Myocyte (in vitro differentiated cells): ENCODE measurements around the gene TESMIN. TPM values are rescaled to one million over a fixed set of nuclear protein-coding genes. Genes with fewer than 3 reads are reported as not detected.

Experiments used
- DNase-seq: peaks from one replicate; pipeline ENCODE4 v3.0.0-alpha.2; 2012; ENCODE audit warnings: low read depth
- total RNA-seq: library from RNA; depleted of rRNA; stranded (reverse); fragments of >200 nt; gene quantifications from 2 replicates; pipeline ENCODE4 v1.2.3, GENCODE V29; 2014

Gene TESMIN
- total RNA-seq, 1 donor from 2014 or later, result not detected

- no peak for DNase-seq
Observed at GRCh38 chr11:68763181-68763721, 11.9 kb upstream of the TESMIN start.

- DNase-seq, result no peak
Observed at GRCh38 chr11:68762481-68762880, 11.2 kb upstream of the TESMIN start.

GRCh38 chr11:68761801-68762200 is 10.5 kb upstream of the TESMIN start:
- DNase-seq, result no peak

- DNase-seq, result no peak
Observed at GRCh38 chr11:68759991-68760390, 8.7 kb upstream of the TESMIN start.

- DNase-seq, result no peak
Observed at GRCh38 chr11:68757711-68758110, 6.4 kb upstream of the TESMIN start.

- no peak for DNase-seq
Observed at GRCh38 chr11:68756171-68756766, 4.9 kb upstream of the TESMIN start.

- no peak for DNase-seq
Observed at GRCh38 chr11:68753300-68753699, 2.0 kb upstream of the TESMIN start.

GRCh38 chr11:68751004-68751325 is 355 bp downstream of the TESMIN start:
- DNase-seq, result no peak

- DNase-seq, result no peak
Observed at GRCh38 chr11:68750195-68751003, 921 bp downstream of the TESMIN start.

GRCh38 chr11:68749229-68750123 is 1.8 kb downstream of the TESMIN start:
- no peak for DNase-seq

- no peak for DNase-seq
Observed at GRCh38 chr11:68748061-68748460, 3.3 kb downstream of the TESMIN start.

- no peak for DNase-seq
Observed at GRCh38 chr11:68743539-68743938, 7.8 kb downstream of the TESMIN start.

- DNase-seq, result no peak
Observed at GRCh38 chr11:68741463-68741862, 9.9 kb downstream of the TESMIN start.

- no peak for DNase-seq
Observed at GRCh38 chr11:68735646-68736045, 15.7 kb downstream of the TESMIN start.

- no peak for DNase-seq
Observed at GRCh38 chr11:68735125-68735524, 16.2 kb downstream of the TESMIN start.

GRCh38 chr11:68734111-68734510 is 17.2 kb downstream of the TESMIN start:
- DNase-seq, result no peak

- DNase-seq, result no peak
Observed at GRCh38 chr11:68727783-68728182, 23.5 kb downstream of the TESMIN start.

GRCh38 chr11:68724293-68724692 is 27.0 kb downstream of the TESMIN start:
- DNase-seq, result no peak

- DNase-seq, result no peak
Observed at GRCh38 chr11:68722143-68722542, 29.2 kb downstream of the TESMIN start.

GRCh38 chr11:68721075-68721474 is 30.2 kb downstream of the TESMIN start:
- no peak for DNase-seq

- DNase-seq, result no peak
Observed at GRCh38 chr11:68715456-68716122, 35.7 kb downstream of the TESMIN start.
